ENCODE measurements around the gene ZBTB20.

Gene ZBTB20

GRCh38 chr3:114469070-114469469 is 678.0 kb downstream of the ZBTB20 start:
- no peak for DNase-seq (ENCODE audit: low spot score)

- no peak for DNase-seq (ENCODE audit: low spot score)
Observed at GRCh38 chr3:114466816-114467215, 680.3 kb downstream of the ZBTB20 start.

- no peak for DNase-seq (ENCODE audit: low spot score)
Observed at GRCh38 chr3:114466251-114466650, 680.8 kb downstream of the ZBTB20 start.

GRCh38 chr3:114464548-114464947 is 682.5 kb downstream of the ZBTB20 start:
- no peak for DNase-seq (ENCODE audit: low spot score)

GRCh38 chr3:114462750-114463149 is 684.3 kb downstream of the ZBTB20 start:
- DNase-seq (ENCODE audit: low spot score) = no peak

GRCh38 chr3:114460459-114460858 is 686.6 kb downstream of the ZBTB20 start:
- no peak for DNase-seq (ENCODE audit: low spot score)

- DNase-seq (ENCODE audit: low spot score) = no peak
Observed at GRCh38 chr3:114456742-114457141, 690.3 kb downstream of the ZBTB20 start.

GRCh38 chr3:114455432-114455831 is 691.7 kb downstream of the ZBTB20 start:
- DNase-seq (ENCODE audit: low spot score) = no peak

- DNase-seq (ENCODE audit: low spot score) = no peak
Observed at GRCh38 chr3:114454551-114455251, 692.4 kb downstream of the ZBTB20 start.

GRCh38 chr3:114453361-114453780 is 693.7 kb downstream of the ZBTB20 start:
- no peak for DNase-seq (ENCODE audit: low spot score)

- no peak for DNase-seq (ENCODE audit: low spot score)
Observed at GRCh38 chr3:114452937-114453336, 694.2 kb downstream of the ZBTB20 start.

GRCh38 chr3:114452256-114452655 is 694.8 kb downstream of the ZBTB20 start:
- no peak for DNase-seq (ENCODE audit: low spot score)

GRCh38 chr3:114451561-114452018 is 695.5 kb downstream of the ZBTB20 start:
- no peak for DNase-seq (ENCODE audit: low spot score)

- no peak for DNase-seq (ENCODE audit: low spot score)
Observed at GRCh38 chr3:114451051-114451451, 696.0 kb downstream of the ZBTB20 start.

- no peak for DNase-seq (ENCODE audit: low spot score)
Observed at GRCh38 chr3:114450008-114450596, 697.0 kb downstream of the ZBTB20 start.

- no peak for DNase-seq (ENCODE audit: low spot score)
Observed at GRCh38 chr3:114449271-114450007, 697.6 kb downstream of the ZBTB20 start.

- no peak for DNase-seq (ENCODE audit: low spot score)
Observed at GRCh38 chr3:114447950-114448479, 699.1 kb downstream of the ZBTB20 start.

GRCh38 chr3:114447545-114447944 is 699.5 kb downstream of the ZBTB20 start:
- no peak for DNase-seq (ENCODE audit: low spot score)

GRCh38 chr3:114446600-114446999 is 700.5 kb downstream of the ZBTB20 start:
- DNase-seq (ENCODE audit: low spot score) = no peak

GRCh38 chr3:114445233-114445632 is 701.9 kb downstream of the ZBTB20 start:
- DNase-seq (ENCODE audit: low spot score) = no peak

GRCh38 chr3:114444216-114444615 is 702.9 kb downstream of the ZBTB20 start:
- no peak for DNase-seq (ENCODE audit: low spot score)

GRCh38 chr3:114442246-114442645 is 704.8 kb downstream of the ZBTB20 start:
- no peak for DNase-seq (ENCODE audit: low spot score)

GRCh38 chr3:114441386-114441785 is 705.7 kb downstream of the ZBTB20 start:
- DNase-seq (ENCODE audit: low spot score) = no peak
